ENCODE results near the gene CABP1. TPM values are rescaled to one million over a fixed set of nuclear protein-coding genes. Genes with fewer than 3 reads are reported as not detected.

CABP1 gene
- polyA plus RNA-seq, 1 experiment, result 0.27 TPM

DNA sequence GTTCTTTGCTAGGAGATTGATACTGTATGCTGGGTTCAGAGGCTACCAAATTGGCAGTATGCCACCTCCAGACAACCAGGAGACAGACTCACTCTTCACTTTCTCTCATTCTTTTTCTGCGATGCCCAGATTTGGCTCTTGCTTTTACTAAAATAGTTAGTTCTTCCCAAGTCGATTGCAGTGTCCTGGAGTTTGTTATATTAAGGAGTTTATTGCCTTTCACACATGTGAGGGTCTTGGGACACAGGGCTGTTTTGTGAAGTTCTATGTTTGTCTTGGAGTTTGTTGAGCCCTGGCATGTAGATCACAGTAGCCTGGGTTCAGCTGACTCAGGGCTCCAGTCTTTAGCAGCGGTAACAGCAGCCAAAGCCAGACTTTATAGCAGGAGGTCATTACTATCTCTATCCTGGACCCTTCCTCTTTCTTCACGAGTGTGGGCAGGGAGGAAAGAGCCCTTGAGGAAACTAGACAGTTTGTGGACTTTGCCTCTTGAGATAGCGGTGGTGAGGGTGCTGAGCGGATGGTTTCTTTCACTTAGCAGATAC is 48.2 kb downstream of the CABP1 start:
- H3K9me3 ChIP-seq (ENCODE audit: control insufficient read depth, insufficient read depth, low read length), result no peaks in the 10 kb centered on the region; the same call in 1 of the 2 replicates
- no peak overlapping the region for H3K27ac ChIP-seq (ENCODE audit: low read depth, low read length)
- ChIA-PET CTCF (interaction anchor here (1.1 to 3.6 kb wide), 3 partner anchors 41 to 283 kb away, joined by 5 to 26 read pairs (median 6); no protein-coding TSS in a partner anchor), POLR2A (interaction anchor here (1.0 to 2.1 kb wide), 3 partner anchors 22 to 40 kb away, joined by 3 to 6 read pairs (median 4); partner anchors contain the start of genes ACADS and UNC119B)
- no peak for DNase-seq (ENCODE audit: low read depth, low spot score)
- no peaks in the 10 kb centered on the region for H3K27me3 ChIP-seq (ENCODE audit: control insufficient read depth, insufficient read depth, low read length)
- TF ChIP-seq, protein P1, sequence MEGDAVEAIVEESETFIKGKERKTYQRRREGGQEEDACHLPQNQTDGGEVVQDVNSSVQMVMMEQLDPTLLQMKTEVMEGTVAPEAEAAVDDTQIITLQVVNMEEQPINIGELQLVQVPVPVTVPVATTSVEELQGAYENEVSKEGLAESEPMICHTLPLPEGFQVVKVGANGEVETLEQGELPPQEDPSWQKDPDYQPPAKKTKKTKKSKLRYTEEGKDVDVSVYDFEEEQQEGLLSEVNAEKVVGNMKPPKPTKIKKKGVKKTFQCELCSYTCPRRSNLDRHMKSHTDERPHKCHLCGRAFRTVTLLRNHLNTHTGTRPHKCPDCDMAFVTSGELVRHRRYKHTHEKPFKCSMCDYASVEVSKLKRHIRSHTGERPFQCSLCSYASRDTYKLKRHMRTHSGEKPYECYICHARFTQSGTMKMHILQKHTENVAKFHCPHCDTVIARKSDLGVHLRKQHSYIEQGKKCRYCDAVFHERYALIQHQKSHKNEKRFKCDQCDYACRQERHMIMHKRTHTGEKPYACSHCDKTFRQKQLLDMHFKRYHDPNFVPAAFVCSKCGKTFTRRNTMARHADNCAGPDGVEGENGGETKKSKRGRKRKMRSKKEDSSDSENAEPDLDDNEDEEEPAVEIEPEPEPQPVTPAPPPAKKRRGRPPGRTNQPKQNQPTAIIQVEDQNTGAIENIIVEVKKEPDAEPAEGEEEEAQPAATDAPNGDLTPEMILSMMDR (IDR thresholded peaks at IDR 0.05; ENCODE audit: low read depth, low read length), result no peak
- H3K4me3 ChIP-seq (ENCODE audit: low read depth, low read length), result peak overlapping the region; percentile 91

- TF ChIP-seq, protein P1 (IDR thresholded peaks at IDR 0.05; ENCODE audit: low read depth, low read length), result no peak
- Histone ChIP-seq H3K9me3 (ENCODE audit: control insufficient read depth, insufficient read depth, low read length) (no peaks in the 10 kb centered on the region; the same call in 1 of the 2 replicates), H3K27ac (ENCODE audit: low read depth, low read length) (no peak overlapping the region), H3K4me3 (ENCODE audit: low read depth, low read length) (peak overlapping the region; percentile 91), H3K27me3 (ENCODE audit: control insufficient read depth, insufficient read depth, low read length) (no peaks in the 10 kb centered on the region)
- CTCF ChIA-PET, result interaction anchor here (1.5 kb wide), 1 partner anchor 43 kb away, joined by 6 read pairs; no protein-coding TSS in a partner anchor
- POLR2A ChIA-PET, result no interaction called here
- no peak for DNase-seq (ENCODE audit: low read depth, low spot score)
Observed at GRCh38 chr12:120689397-120690082, 49.1 kb downstream of the CABP1 start.

GRCh38 chr12:120690083-120690450 is 49.6 kb downstream of the CABP1 start:
- DNase-seq (ENCODE audit: low read depth, low spot score), result no peak
- Histone ChIP-seq H3K27me3 (ENCODE audit: control insufficient read depth, insufficient read depth, low read length) (no peaks in the 10 kb centered on the region), H3K4me3 (ENCODE audit: low read depth, low read length) (no peak overlapping the region), H3K9me3 (ENCODE audit: control insufficient read depth, insufficient read depth, low read length) (no peaks in the 10 kb centered on the region; the same call in 1 of the 2 replicates), H3K27ac (ENCODE audit: low read depth, low read length) (no peak overlapping the region)
- CTCF ChIA-PET, result interaction anchor here (1.5 kb wide), 1 partner anchor 43 kb away, joined by 6 read pairs; no protein-coding TSS in a partner anchor
- POLR2A ChIA-PET, result no interaction called here
- TF ChIP-seq, protein P1 (IDR thresholded peaks at IDR 0.05; ENCODE audit: low read depth, low read length), result no peak

GRCh38 chr12:120690978-120691377 is 50.6 kb downstream of the CABP1 start:
- no peak for DNase-seq (ENCODE audit: low read depth, low spot score)
- TF ChIP-seq, protein P1 (IDR thresholded peaks at IDR 0.05; ENCODE audit: low read depth, low read length), result no peak
- Histone ChIP-seq H3K4me3 (ENCODE audit: low read depth, low read length) (no peak overlapping the region), H3K27ac (ENCODE audit: low read depth, low read length) (no peak overlapping the region), H3K27me3 (ENCODE audit: control insufficient read depth, insufficient read depth, low read length) (no peaks in the 10 kb centered on the region), H3K9me3 (ENCODE audit: control insufficient read depth, insufficient read depth, low read length) (no peaks in the 10 kb centered on the region; the same call in 1 of the 2 replicates)
- POLR2A ChIA-PET, result no interaction called here
- CTCF ChIA-PET, result interaction anchor here (1.3 kb wide), 1 partner anchor 44 kb away, joined by 4 read pairs; no protein-coding TSS in a partner anchor

- no peaks in the 10 kb centered on the region for H3K9me3 ChIP-seq (ENCODE audit: control insufficient read depth, insufficient read depth, low read length)
- POLR2A ChIA-PET, result no interaction called here
- TF ChIP-seq, protein P1 (IDR thresholded peaks at IDR 0.05; ENCODE audit: low read depth, low read length), result no peak
- H3K4me3 ChIP-seq (ENCODE audit: low read depth, low read length), result no peak overlapping the region
- no peaks in the 10 kb centered on the region for H3K27me3 ChIP-seq (ENCODE audit: control insufficient read depth, insufficient read depth, low read length)
- H3K27ac ChIP-seq (ENCODE audit: low read depth, low read length), result no peak overlapping the region
- CTCF ChIA-PET, result interaction anchor here (1.3 kb wide), 1 partner anchor 44 kb away, joined by 6 read pairs; no protein-coding TSS in a partner anchor
- DNase-seq (ENCODE audit: low read depth, low spot score), result no peak
Observed at GRCh38 chr12:120692524-120693033, 52.2 kb downstream of the CABP1 start.
